GM18517 (cell line): ENCODE data around the gene PLXNA1.

Experiments
- ATAC-seq: cut with Tn5 transposase; IDR thresholded peaks from one replicate; pipeline ENCODE4 v1.9.1; 2021; ENCODE audit warnings: mild to moderate bottlenecking, moderate library complexity; ENCODE audit not compliant: unreplicated experiment

The PLXNA1 gene

DNA sequence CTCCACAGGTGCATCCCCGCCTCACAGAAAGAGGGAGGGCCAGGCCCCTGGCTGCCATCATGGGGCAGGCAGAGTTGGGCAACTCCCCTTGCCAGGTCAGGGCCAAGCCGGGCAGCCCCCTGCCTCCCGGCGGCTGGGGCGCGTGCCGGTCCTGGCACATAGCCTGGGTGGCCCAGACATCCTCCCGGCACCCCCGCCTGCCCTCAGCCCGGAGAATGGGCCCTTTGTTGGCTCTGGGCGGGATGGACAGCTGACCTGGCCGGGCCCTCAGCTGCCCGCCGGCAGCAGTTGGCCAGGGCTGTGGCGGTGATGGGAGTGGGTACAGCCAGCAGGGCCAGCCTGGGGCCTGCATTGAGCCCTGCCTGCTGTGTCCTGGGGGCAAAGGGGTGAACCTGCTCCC is 16.5 kb downstream of the PLXNA1 start:
- no peak for ATAC-seq

GRCh38 chr3:127000119-127000518 is 17.2 kb downstream of the PLXNA1 start:
- no peak for ATAC-seq

- no peak for ATAC-seq
These were observed 17.8 kb downstream of the PLXNA1 start for GRCh38 chr3:127000761-127001160.

DNA sequence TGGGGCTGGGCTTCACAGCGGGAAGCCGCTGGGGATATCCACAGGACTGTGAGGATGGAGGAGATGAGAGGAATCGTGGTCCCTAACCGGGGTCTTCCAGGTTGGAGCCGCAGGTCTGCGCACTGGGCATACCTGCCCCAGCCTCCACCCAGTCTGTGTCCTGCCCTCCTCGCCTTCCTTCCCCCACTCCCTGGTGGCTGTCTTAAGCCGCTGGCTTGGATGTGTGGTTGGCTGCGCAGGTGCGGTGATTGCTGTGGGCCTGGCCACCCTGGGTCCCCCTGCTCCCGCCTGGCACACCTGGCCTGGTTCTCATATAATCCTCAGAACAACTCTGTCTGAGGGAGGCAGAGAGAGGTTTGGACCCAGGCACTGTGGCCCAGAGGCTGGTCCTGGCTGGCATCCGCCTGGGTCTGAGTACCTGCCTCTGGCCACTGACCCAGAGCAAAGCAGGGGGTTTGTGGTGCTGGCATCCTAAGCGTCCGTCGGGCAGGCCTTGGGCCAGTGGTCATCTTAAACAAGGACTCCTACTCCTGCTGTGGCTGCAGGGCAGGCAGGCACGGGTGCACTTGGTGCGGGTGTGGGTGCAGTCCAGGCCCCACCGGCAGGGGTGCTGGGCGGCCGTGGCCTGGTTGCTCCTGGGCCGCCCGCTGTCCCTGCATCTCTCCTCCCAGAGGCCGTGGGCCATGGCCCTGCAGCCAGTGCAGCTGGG is 18.7 kb downstream of the PLXNA1 start:
- no peak for ATAC-seq

- ATAC-seq: no peak
These were observed 19.6 kb downstream of the PLXNA1 start for GRCh38 chr3:127002195-127003174.

GRCh38 chr3:127003175-127003555 is 20.2 kb downstream of the PLXNA1 start:
- no peak for ATAC-seq

GRCh38 chr3:127003601-127004280 is 20.8 kb downstream of the PLXNA1 start:
- ATAC-seq: no peak

DNA sequence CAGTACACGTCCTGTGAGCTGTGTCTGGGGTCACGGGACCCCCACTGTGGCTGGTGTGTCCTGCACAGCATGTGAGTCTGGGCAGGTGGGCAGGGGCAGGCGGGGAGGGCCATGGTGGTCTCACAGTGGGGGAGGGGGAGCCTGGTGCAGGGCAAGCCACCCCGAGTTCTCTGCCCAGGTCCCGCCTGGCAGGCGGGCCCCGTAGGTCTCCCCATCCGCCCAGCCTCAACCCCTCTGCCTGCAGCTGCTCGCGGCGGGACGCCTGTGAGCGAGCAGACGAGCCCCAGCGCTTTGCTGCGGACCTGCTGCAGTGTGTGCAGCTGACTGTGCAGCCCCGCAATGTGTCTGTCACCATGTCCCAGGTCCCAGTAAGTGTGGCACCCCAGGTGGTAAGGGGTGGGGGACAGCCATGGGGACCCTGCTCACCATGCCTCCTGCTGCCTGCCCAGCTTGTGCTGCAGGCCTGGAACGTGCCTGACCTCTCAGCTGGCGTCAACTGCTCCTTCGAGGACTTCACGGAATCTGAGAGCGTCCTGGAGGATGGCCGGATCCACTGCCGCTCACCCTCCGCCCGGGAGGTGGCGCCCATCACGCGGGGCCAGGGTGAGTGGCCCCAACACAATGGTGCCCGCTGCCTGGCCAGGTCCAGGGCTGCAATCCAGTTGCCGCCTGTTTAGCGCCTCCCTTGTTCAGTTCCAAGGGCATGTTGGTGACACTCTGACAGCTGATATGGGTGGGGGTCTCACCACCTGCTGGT is 21.9 kb downstream of the PLXNA1 start:
- ATAC-seq: no peak

- ATAC-seq: no peak
These were observed 23.1 kb downstream of the PLXNA1 start for GRCh38 chr3:127005864-127006500.

GRCh38 chr3:127006781-127007436 is 24.0 kb downstream of the PLXNA1 start:
- ATAC-seq: no peak

- no peak for ATAC-seq
These were observed 25.3 kb downstream of the PLXNA1 start for GRCh38 chr3:127008236-127008635.

DNA sequence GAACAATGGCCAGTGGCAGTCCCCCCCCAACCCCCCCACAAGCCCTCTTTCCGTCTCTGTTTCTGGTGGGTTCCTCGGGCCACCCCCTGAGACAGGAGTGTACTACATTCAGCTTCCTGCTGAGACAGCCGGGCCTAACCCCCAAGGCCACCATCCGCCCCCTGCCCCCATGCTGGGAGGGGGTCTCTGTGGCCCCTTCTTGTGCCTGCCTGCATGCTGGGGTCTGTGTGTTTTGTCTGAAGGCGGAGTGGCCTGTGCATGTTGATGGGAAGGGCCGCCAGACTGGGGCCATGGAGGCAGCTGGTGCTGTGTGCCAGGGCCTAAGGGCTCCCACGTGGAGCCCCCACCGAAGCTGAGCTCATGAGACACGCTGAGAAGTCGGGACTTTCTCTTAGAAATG is 26.6 kb downstream of the PLXNA1 start:
- ATAC-seq: no peak

GRCh38 chr3:127011270-127011992 is 28.5 kb downstream of the PLXNA1 start:
- no peak for ATAC-seq

DNA sequence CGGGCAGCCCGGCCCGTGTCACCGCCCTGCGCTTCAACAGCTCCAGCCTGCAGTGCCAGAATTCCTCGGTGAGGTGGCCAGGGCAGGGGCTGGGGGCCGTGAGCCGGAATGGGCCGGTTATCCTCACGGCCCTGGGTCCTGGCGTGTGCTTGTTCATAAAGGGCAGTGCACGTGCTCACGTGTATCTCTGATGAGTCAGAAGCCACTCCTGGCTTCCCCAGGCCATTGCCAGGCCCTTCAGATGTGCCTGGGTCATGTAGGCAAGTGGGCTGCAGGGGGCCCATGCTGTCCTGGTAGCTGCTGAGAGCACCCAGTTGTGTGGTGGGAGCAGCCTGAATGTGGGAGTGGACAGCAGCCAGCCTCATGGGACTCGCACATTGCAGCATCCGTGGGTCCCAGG is 29.2 kb downstream of the PLXNA1 start:
- no peak for ATAC-seq

GRCh38 chr3:127013181-127013580 is 30.3 kb downstream of the PLXNA1 start:
- no peak for ATAC-seq

- no peak for ATAC-seq
These were observed 31.0 kb downstream of the PLXNA1 start for GRCh38 chr3:127013758-127014535.

DNA sequence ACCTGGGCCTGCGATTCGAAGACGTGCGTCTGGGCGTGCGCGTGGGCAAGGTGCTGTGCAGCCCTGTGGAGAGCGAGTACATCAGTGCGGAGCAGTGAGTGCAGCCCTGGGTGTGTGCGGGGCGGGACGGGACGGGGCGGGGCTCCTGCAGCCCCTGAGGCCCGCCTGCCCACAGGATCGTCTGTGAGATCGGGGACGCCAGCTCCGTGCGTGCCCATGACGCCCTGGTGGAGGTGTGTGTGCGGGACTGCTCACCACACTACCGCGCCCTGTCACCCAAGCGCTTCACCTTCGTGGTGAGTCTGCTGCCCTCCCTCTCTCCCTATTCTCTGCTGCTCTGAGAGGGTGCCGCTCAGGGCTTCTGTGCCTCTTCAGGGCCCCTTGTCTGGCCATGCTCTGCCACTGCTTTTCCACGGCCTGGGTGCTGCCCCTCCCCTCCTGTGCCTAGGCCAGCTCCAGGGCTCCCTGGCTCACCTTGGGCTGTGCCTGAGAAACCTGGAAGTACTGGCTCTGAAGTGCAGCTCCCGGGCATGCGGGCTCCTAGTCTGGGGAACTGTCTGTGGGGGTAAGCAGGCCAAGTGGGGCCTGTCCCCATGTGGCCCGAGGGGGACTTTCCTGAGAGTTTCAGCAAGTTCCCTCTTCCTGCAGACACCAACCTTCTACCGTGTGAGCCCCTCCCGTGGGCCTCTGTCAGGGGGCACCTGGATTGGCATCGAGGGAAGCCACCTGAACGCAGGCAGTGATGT is 31.8 kb downstream of the PLXNA1 start:
- no peak for ATAC-seq
